ENCODE results near the gene CCDC3.

DNA sequence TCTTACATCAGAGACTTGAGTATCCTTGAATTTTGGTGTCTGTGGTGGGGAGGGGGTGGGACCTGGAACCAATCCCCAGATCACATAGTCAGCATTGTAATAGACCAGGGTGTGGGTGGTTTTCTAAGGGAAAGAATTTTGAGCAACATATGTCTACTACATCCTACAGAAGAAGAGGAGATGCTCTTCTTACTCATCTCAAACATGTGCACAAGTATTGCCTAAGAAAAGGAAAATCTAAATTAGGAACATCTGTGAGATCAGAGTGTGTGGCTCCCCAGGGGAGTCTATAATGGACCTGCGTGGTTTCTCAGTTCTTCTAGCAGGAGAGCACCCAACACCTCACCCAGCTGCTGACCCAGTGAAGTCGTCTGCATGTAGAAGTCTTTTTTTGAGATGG, 148.8 kb downstream of the CCDC3 start:
- TF ChIP-seq HMGXB4 (CRISPR knock-in tag; IDR thresholded peaks at IDR 0.05; ENCODE audit: borderline replicate concordance) (no peak), ELK1 (IDR thresholded peaks at IDR 0.05; ENCODE audit: low read depth, low read length) (no peak), SMC3 (IDR thresholded peaks at IDR 0.05) (no peak), JUNB (IDR thresholded peaks at IDR 0.05) (no peak), EP300 (IDR thresholded peaks at IDR 0.05) (no peak), RAD21 (conservative IDR thresholded peaks at IDR 0.05 in 1 of 2, IDR thresholded peaks at IDR 0.05 in 1 of 2) (no peak), GATA3 (IDR thresholded peaks at IDR 0.05; ENCODE audit: borderline replicate concordance) (no peak)
- TF ChIP-seq, protein P1, sequence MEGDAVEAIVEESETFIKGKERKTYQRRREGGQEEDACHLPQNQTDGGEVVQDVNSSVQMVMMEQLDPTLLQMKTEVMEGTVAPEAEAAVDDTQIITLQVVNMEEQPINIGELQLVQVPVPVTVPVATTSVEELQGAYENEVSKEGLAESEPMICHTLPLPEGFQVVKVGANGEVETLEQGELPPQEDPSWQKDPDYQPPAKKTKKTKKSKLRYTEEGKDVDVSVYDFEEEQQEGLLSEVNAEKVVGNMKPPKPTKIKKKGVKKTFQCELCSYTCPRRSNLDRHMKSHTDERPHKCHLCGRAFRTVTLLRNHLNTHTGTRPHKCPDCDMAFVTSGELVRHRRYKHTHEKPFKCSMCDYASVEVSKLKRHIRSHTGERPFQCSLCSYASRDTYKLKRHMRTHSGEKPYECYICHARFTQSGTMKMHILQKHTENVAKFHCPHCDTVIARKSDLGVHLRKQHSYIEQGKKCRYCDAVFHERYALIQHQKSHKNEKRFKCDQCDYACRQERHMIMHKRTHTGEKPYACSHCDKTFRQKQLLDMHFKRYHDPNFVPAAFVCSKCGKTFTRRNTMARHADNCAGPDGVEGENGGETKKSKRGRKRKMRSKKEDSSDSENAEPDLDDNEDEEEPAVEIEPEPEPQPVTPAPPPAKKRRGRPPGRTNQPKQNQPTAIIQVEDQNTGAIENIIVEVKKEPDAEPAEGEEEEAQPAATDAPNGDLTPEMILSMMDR (IDR thresholded peaks at IDR 0.05), result no peak
- TF ChIP-seq, protein P2, sequence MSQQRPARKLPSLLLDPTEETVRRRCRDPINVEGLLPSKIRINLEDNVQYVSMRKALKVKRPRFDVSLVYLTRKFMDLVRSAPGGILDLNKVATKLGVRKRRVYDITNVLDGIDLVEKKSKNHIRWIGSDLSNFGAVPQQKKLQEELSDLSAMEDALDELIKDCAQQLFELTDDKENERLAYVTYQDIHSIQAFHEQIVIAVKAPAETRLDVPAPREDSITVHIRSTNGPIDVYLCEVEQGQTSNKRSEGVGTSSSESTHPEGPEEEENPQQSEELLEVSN (IDR thresholded peaks at IDR 0.05; ENCODE audit: borderline replicate concordance, low read depth), result no peak
